CD4-positive, alpha-beta T cell treated with Interferon gamma for 1 hour (primary cell): Measurements from ENCODE around the gene ZNF45.
"Not testable (repeated sequence)": the region's sequence is repeated elsewhere in the genome, so short reads cannot be mapped to it uniquely, and the experiment has no call there.

Experiments
- DNase-seq: peaks from one replicate; pipeline ENCODE4 v3.0.0-alpha.2; 2020

The ZNF45 gene

DNA sequence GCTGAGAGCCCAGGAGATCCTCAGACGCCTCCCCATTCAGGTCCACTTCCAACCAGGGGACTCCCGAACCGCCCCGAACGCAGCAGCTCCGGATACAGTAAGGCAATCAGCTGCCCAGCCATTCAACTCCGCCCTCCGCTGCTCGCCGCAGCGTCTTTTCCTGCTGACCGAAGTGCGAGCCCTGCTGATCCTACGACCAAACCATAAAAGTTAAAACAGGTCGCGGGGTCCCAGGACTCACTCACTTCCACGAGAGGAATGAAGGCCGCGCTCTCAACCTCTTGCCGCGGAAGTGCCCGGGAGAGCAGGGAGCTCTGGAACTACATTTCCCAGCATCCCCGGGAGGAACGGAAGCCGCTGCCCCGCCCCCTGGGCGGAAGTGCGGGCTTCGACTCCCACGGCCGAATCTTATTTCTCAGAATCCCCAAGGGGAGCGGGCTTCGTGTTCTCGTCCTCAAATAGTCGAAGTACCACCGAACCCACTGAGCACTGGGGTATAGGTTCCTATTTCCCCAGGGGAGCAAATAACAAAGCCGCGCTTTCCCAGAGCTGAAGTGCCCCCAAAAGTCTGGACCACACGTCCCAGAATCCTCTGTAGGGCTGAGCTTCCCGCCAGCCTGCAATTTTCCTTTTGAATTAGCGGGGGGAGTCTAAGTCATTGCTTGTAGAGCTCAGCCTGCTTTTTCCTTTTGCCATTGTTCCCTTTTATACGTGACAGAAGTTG lies at the start of gene ZNF45:
ZNF45 (minus strand) TSS at position 298 of the 724 bp plus-strand sequence. CDS start 13,097 bp downstream, outside the sequence.
- DNase-seq: peak; percentile 87

DNA sequence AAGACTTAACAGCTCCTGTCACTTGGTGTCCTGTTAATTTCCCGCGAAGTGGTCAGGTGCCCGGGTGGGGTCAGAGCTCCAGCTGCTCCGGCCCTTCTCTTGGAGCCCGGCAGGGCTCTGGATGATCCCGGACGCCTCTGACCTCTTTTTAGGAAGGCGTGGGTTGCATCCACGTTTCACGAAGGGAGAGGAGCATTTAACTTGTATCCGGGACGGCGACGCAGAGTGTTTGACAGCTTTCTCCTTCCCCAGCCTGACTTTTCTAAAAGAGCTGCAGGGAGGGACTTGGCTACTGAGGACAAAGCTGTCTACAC lies 49.6 kb upstream of the ZNF45 start:
- DNase-seq: no peak

DNA sequence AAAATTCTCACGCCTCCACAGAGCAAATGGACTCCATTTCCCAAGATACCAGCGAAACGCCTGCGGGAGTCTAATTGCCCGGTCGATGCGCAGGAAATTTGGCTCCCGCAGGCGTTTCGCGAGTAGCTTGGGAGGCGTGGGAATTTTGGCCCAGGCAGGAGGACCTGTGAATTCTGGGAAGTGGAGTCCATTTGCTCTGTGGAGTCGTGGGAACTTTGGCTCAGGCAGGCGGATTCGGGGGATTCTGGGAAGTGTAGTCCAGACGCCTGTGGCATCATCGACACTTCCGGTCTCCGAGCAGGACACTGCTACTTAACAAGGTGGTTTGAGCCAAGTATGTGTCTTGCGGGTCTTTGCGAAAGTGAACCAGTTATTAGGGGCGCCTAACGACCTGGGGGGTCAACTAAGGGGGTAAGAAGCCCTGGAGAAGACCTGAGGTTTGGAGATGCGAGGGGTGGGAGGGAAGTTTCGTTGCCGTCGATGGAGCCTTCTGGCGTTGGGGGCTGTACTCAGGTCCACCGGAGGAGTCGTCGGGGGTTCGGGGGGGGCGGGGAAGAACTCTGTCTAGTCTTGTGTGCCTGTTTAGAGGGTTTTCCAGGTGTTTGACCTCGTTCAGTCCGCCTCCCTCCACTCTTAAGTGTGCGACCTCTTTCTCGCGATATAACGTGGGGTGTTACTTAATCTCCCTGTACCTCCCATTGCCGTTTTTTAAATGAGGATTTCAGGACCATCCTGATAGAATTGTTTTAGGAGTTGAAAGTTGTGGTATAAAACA lies 49.0 kb upstream of the ZNF45 start, which contains the start of gene ZNF155:
ZNF155 (plus strand) TSS at position 277 of the 775 bp plus-strand sequence. CDS start 4,356 bp downstream, outside the sequence.
- peak; percentile 78 for DNase-seq

DNA sequence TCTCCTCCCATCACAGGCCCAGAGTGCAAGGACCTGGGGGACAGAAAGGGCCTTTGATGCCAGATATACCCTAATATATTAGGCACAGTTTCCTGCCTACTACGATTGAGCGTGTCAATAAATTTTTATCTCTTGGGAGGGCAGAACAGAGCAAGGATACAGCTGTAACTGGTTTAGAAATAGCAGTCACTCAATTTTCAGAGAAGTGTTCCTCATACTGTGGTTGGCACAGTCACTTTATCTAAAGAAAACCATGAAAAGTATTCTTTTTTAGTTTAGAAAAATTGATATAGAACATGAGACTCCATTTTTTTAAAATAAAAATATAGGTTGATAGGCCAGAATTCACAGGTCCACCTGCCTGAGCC lies 48.4 kb upstream of the ZNF45 start:
- DNase-seq: no peak

DNA sequence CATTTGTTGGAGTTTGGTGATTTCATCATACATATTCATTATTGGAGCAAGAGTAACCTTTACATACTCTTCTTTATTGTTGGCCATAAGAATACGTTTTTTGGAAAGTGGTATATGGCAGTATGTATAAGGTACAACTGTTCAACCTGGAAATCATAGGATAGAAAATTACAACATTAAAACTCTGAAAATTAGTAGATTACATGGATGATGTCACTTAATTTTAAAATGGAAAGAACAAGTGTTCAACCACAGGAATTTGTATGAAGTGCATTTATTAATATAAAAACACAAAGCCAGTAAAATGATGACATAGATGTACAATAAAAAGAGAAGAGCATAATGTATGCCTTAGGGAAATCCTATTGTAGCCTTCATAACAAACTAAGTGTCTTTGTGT lies 41.6 kb upstream of the ZNF45 start:
- no peak for DNase-seq

DNA sequence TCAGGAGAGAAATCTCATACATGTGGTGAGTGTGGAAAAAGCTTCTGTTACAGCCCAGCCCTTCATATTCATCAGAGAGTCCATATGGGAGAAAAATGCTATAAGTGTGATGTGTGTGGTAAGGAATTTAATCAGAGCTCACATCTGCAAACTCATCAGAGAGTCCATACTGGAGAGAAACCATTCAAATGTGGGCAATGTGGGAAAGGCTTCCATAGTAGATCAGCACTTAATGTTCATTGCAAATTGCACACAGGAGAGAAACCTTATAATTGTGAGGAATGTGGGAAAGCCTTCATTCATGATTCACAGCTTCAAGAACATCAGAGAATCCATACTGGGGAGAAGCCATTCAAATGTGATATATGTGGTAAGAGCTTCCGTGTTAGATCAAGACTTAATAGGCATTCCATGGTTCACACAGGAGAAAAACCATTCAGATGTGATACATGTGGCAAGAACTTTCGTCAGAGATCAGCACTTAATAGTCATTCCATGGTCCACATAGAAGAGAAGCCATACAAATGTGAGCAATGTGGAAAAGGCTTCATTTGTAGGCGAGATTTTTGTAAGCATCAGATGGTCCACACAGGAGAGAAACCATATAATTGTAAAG lies 31.1 kb upstream of the ZNF45 start:
- DNase-seq: no peak

DNA sequence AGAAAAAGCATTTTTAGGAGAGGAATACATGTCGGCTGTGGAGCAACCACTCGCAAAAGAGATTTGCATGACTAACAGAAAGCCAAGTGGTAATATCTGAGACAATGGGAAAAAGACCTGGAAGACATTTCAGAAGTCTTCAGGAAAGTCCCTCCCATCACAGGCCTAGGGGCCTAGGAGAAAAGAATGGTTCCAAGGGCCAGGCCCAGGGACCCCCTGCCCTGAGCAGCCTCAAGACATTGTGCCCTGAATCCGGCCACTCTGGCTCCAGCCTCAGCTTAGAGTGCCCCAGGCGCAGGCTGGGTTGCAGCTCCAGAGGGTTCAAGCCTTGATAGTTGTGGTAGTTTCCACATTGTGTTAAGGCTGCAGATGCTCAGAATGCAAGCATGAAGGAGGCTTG lies 25.3 kb upstream of the ZNF45 start:
- DNase-seq: no peak

DNA sequence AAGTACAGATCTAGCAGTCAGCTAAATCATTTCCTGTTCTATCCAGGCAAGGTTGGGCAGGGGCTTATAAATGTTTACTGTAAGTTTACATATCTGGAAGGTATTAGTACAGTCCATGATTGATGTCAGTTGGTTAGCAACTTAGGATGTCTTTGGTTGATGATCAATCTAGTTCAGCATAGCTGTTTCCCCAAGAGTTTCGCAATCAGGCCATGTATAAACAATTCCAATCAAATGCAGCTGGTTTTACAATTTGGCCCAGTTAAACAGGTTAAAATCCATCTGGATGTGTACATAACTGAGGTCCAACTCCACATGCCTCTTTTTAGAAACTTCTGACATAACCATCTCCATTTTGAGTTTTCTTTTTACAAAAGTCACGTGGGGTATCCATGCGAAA lies 22.8 kb upstream of the ZNF45 start:
- DNase-seq: no peak

DNA sequence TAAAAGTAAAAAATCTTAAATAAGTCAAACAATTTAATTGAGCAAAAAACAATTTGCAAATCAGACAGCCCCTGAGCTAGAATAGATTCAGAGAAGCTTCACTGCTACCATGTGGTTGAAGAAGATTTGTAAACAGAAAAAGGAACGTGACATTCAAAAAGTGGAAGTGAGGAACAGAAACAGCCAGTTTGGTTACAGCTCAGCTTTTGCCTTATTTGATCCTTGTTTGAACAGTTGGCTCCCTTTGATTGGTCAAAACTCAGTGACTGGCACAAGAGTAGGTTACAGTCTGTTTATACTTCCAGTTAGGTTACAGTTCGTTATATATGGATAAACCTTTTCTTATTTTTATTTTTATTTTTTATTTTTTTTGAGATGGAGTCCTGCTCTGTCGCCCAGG lies 21.7 kb upstream of the ZNF45 start:
- no peak for DNase-seq

DNA sequence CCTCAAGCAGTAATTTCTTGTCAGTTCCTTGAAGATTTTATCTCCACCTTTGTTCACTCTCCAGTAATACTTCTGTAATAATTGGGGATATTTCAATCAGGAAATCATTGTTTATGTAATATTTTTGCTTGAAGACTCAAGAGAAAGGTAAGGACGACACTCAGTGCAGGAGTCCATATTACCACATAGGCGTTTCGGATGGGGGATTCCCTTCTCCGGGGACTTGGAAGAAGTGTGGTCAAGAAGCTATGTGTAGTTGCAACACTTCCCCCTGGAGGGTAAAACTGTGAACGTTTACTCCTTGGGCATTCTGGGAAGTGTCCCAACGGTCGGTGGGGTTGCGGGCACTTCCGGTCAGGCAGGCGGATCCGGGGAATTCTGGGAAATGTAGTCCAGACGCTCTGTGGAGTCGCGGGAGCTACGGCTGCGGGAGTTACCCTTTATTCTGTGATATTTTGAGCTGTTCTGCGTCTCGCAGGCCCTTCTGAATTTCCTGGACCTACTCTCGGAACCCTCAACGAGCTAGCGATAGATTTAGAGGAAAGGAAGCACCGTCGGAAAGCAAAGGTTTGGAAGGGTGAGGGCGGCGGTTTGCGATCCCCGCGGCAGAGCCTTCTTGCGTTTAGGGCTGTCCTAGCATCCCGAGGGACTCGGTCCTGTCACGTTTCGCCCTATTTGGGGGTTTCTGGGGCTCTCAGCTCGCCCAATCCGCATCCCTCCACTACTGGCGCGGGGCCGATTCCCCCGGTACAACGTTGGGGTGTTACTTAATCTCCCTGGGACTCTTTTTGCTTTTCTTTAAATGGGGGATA lies 16.0 kb upstream of the ZNF45 start, which contains the start of gene ZNF221:
ZNF221 (plus strand) TSS at position 395 of the 812 bp plus-strand sequence. CDS start 11,499 bp downstream, outside the sequence.
- DNase-seq: peak; percentile 81

DNA sequence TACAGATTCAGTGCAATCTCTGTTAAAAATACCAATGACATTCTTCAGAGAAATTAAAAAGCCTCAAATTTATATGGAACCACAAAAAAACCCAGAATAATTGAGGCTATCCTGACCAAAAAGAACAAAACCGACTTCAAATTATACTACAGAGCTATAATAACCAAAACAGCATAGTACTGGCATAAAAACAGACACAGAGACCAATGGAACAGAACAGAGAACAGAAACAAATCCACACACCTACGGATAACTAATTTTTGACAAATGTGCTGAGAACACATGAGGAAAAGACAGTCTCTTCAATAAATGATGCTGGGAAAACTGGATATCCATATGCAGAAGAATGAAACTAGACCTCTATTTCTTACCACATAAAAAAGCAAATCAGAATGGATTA lies 14.7 kb upstream of the ZNF45 start:
- DNase-seq: not testable (repeated sequence)

DNA sequence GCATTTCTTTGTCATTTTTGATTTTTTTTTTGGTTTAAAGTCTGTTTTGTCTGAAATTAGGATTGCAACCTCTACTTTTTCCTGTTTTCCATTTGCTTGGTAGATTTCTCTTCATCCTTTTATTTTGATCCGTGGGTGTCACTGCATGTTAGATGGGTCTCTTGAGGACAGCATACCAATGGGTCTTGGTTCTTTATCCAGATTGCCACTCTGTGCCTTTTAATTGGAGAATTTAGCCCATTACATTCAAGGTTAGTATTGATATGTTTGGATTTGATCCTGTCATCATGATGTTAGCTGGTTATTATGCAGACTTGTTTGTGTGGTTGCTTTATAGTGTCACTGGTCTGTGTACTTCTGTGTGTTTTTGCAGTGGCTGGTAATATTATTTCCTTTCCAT lies 12.3 kb upstream of the ZNF45 start:
- DNase-seq: not testable (repeated sequence)

DNA sequence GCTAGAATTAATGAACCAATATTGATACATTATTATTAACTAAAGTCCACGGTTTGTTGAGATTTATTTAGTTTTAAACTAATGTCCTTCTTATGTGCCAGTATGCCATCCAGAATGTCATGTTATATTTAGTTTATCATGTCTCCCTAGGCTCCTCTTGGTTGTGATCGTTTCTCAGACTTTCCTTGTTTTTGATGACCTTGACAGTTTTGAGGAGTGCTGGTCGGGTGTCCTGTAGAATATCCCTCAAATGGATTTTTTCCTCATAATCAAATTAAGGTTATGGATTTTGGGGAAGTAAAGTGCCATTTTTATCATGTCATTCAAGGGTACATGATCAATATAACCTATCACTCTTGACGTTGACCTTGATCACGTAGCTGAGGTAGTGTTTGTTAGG lies 6.1 kb upstream of the ZNF45 start:
- no peak for DNase-seq

DNA sequence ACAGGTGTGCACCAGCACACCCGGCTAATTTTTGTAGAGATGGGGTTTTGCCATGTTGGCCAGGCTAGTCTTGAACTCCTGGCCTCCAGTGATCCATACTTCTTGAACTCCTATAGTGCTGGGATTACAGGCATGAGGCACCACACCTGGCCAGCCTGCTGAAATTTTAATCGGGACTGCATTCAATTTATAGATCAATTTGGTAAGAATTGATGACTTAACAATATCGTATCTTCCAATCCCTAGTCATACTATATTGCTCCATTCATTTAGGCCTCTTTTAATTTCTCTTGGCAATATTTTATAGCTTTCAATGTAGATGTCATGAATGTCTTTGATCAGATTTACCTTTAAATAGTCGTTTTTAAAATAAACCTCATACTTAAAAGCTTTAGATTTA lies 5.6 kb upstream of the ZNF45 start:
- no peak for DNase-seq

DNA sequence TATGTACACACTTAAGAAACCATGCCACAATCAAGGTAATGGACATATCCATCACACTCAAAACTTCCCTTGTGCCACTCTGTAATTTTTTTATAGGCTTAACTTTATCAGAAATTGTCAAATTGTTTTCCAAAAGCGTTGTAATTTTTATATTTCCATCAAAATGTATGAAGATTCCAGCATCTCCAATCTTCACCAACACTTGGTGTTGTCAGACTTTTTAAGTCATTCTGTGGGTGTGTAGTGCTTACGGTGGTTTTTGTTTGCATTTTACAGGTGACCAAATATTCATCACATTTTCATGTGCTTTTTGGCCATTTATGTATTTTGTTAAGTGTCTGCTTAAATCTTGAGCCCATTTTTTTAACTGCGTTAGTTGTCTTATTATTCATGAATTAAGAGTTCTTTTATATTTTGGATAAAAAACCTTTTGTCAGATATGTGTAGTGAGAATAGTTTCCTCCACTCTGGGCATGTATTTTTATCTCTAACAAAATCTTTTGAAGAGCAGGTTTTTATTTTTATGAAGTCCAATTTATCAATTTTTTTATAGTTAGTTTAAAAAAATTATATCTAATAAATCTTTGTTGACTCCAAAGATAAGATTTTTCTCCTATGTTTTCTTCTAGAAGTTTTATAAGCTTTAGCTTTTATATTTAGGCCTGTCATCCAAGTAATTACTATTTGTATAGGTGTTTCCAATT lies 4.6 kb upstream of the ZNF45 start:
- DNase-seq: no peak

DNA sequence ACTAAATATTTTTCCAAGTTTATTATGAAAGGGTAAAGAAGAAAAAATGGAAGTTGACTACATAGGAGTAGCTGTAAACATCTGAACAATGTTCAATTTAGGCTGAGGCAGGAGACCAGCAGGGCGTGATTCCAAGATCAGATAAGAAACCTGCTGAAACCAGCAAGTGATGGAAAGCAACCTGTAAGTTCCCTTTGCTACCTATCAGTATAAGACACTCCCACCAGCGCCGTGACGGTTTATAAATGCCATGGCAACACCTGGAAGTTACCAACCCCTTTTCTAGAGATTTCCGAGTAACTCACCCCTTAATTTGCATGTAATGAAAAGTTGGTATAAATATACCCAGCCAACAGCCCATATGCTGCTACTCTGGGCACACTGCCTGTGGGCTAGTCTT lies 1.1 kb upstream of the ZNF45 start:
- no peak for DNase-seq

DNA sequence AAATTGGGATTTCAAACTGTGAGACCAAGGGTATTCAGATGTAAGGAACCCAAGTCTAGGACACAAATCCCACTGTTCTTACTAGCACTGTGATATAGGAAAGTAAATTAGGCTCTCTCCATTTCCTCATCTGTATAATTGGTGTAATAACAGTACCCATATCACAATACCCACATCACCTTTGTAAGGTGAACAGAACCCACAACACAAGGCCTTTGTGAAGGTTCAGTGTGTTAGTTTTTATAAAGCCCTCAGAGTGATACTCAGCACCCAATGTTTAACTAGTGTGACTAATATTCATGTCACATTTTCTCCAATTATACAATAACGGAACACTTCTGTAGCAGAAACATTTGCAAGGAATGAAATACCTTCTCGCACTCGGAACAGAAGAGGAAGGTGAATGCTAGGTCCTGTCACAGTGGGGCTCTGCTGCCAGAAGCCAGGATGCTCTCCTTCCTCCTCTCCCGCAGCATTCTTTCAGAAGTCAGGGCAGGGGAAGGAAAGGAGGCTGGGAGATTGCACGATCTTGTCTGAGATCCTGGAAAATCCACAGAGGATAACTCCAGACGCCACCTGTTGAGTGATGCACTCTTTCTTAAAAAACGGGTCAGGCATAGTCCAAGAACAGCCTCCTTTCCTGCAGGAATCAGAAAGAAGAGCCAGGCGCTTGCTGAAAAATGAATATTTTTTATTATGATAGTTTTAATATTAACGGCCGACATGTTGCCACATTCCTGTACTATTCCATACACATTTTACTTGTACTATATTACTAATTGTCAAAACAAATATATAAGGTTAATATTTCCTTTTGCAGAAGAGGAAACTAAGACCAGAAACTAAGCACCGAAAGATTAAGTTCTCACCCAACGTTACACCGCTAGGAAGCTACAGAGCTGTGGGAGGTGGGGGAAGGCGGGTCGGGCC lies 762 bp downstream of the ZNF45 start:
- no peak for DNase-seq

DNA sequence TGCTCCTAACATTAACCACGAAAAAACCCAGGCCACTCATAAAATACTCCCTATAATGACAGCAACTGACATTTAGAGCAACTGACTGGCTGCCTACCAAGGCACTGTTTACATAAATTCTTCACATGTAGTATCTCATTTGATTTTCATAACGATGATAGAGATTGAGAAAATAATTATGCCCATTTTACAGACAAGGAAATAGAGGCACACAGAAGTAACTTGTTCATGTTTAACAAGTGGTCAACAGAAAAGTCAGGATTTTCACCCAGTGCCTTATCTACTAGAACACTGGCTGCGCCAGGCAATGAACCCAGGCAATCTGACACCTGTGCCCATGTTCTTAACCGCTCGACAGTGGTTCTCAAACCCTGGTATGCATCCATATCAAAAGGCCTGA lies 6.3 kb downstream of the ZNF45 start:
- no peak for DNase-seq

DNA sequence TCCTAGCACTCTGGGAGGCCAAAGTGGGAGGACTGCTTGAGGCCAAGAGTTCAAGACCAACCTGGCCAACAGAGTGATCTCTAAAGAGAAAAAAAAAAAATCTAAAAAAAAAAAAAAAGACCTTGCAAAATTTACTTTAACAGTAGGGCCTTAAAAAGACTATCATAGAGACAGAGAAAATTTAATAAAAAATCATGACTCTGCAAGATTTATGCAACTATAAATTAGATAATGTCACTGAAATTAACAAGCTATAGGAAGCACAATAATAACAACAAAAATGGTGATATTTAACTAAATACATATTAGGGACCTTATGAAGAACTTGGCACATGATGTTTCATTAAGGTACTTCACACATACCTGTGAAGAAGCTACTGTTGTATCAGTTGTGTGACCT lies 11.2 kb downstream of the ZNF45 start:
- no peak for DNase-seq

DNA sequence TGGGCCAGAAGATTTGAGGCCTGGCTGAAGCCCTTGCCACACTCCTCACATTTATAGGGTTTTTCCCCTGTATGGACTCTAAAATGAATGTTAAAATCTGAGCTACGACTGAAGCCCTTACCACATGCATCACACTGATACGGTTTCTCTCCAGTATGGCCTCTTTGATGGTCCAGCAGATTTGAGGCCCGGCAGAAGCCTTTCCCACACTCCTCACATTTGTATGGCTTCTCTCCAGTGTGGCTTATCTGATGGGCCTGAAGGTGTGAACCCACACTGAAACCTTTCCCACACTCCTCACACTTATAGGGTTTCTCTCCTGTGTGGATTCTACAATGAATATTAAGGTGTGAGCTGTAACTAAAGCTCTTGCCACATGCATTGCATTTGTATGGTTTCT lies 21.0 kb downstream of the ZNF45 start:
- DNase-seq: no peak

DNA sequence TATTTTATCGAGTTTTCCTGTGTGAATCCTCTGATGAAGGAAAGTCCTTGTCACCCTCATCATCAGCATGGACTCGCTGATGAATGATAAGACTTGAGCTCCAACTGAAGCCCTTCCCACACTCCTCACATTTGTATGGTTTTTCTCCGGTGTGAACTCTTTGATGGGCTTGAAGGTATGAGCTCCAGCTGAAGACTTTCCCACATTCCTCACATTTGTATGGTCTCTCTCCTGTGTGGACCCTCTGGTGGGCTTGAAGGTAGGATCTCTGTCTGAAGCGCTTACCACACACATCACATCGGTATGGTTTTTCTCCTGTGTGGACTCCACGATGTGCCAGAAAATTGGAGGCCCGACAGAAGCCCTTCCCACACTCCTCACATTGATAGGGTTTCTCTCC lies 21.7 kb downstream of the ZNF45 start:
- DNase-seq: no peak
